GM18873 (cell line): ENCODE results near the gene GABRB1.
A peak's percentile ranks its signal among the peaks of the same experiment; 100 is the strongest.

Source experiments
- ATAC-seq: cut with Tn5 transposase; IDR thresholded peaks from one replicate; pipeline ENCODE4 v1.9.1; 2021; ENCODE audit warnings: mild to moderate bottlenecking, moderate library complexity, moderate number of reproducible peaks; ENCODE audit not compliant: unreplicated experiment, low FRiP score

Gene GABRB1

DNA sequence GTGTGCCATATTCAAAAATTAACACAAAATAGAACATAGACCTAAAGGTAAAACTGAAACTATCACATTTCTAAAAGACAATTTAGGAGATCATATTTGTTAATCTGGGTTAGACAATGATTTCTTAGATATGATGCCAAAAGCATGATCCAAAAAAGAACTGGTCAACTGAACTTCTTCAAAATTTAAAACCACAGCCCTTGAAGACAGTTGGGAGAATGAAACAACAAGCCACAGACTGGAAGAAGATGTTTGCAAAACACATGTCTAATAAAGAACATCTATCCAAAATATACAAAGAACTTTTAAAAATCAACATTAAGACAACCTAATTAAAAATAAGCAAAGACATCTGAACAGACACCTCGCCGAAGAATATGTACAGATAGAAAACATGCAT is 412.7 kb downstream of the GABRB1 start:
- ATAC-seq = no peak

DNA sequence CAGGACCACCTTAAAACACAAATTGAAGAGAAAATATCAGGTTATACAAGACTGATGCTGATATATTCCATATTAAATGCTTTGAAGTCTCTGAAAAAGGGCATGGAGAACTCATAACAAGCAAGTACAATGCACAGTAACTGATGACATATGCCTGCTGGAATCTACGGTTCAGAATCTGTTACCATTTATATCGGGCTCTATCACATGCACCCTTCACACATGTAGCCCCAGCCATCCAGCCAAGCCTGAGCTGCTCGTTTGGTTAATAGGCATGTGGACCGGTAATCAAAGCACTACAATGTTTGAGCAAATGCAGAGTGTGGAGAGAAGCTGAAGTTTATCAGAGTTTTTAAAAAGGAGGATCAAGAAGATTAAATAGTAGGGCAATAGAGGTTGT is 420.3 kb downstream of the GABRB1 start:
- no peak for ATAC-seq

DNA sequence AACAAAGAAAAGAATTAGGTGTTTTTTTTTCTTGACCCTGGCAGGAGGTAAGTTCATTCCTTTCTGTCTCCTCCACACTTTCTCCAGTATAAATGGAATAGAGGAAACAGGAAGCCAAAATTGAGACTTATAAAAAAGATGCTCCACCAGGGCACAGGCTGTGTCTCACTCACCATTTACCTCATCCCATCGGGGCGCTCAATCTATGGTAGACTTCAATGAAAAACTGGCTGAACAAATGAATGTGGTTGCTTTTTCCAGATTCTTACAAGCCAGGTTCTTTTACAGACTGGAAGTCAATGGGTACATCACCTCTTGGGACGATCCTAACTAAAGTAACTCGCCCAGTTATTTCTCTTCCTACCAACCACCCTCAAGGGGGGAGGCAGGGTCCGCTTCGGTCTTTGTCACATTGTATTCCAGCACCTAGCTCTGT is 431.4 kb downstream of the GABRB1 start:
- ATAC-seq = peak; percentile 19

DNA sequence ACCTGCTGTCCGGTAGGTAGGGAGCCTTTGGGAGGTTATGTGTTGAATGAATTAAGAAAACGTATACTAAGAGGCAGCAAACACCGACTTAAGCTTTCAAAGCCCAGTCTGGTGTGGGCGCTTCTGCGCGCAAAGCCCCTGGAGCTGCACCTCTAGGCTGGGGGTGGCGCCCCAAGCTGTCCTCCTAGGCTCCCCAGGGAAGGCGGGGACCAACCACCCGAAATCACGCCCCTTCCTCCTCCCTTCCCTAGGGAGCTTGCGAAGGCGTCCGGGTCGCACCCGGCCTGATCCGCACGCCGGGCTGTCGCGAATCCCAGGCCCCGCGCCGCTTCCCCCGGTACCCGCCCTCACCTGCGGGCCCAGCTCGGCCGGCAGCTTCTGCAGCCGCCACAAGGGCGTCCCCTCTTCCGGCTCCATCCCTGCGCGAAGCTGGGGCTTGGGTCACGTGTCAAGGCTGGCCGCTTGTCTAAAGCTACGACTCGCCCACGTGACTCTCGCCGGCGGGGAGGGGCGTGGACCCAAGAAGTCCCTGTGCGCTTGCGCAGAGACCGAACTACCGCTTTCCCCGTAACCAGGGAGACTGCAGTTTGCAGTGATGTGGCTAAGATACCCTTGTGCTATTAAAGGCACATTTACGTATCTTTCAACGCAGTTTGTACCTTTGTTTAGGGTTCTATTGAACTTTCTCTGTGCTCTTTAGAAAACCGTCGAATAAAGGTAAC is 432.0 kb downstream of the GABRB1 start, which contains the start of gene COMMD8:
Gene COMMD8 (minus strand): TSS at position 468 of the 722 bp plus-strand sequence. CDS start 51 bp downstream, at position 417.
- ATAC-seq = peak; percentile 91

DNA sequence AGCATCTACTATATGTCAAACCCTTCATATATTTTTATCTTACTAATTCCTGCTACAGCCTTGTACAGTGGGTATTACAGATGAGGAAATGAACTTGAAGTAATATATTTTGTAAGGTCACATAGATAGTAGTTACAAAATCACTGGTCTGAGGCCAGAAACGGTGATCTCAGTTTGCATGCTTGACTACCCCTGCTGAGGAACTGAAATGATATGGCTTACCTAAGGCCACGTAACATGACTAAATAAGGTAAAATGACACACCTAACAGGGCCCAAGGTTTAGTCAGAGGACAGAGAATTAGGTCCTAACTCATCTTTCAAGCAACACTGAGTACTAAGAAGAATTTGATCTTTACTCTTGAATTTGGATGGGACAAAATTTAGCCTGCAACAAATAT is 433.6 kb downstream of the GABRB1 start:
- ATAC-seq = no peak

DNA sequence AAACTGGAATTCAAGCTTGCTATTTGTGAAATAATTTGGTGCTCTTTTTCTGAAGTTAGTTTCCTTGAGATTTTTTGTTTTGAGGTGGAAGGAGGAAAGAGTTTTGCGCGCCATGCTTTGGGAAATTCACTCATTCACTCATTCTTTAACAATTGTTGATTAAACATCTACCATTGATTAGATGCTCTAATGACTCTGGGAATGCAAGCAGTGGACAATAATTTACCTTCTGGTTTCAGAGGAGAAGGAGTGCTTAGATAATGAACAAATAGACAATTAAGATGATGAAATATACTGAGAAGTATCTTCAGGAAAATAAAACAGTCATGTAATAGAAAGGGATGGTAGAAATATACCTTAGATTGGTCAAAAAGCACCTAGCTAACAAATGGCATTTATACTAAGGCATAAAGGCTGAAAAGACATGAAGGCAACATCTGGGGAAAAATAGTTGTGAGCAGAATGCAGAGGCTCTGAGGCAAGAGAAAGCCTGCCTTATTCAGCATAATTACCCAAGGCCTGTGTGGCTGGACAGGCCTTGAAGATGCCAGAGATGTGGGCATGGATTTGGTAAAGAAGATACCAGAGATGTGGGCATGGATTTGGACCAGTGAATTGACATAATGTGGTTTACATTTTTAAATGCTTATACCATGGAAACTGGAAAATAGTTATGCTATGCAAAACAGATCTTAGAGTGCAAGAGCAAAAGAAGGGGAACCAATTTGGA is 434.9 kb downstream of the GABRB1 start:
- no peak for ATAC-seq

DNA sequence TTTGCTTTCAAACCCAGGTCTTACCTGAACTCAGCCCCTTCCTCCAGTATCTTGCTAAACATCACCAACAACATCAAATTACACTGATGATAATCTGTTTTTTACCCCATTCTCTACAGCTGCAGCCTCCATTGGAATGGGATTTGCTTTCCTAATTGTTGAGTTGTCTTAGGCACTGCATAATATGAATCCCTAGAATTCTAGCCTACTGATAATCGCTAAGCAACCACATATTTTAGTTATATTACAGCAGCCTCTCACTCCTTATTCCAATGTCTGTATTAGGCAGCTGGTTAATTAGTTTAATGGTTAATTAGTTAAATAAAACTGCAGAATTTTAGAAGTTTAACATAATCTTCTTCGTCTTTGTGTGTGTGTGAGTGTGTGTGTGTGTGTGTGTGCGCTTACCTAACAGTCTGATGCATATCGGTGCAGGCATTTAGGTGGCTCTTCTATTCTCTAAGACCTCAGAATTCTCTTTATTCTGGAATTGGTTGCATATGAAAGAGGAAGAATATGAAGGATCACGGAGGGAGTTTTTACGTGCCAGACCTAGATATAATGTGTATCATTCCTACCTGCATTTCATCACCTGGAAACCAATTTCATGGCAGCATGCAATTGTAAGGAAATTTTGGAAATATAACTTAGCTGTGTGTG is 437.5 kb downstream of the GABRB1 start:
- no peak for ATAC-seq

DNA sequence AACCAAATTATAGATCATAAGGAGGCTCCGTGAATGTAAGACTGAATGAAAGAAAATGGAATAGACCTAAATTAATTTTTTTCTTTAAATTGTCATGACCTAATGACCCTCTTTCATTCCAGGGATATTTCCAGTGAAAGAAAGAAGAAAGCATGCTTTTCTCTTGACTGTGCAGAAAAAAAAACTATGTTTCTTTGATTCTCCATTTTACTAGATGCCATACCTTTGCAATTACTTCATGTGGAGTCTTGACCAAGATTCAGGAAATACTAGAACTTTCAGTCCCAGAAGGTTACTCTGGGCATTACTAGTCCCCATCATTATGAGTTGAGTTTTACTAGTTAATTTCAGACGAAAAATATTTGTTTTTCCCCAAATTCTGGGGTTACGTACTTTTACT is 438.6 kb downstream of the GABRB1 start:
- ATAC-seq = no peak

DNA sequence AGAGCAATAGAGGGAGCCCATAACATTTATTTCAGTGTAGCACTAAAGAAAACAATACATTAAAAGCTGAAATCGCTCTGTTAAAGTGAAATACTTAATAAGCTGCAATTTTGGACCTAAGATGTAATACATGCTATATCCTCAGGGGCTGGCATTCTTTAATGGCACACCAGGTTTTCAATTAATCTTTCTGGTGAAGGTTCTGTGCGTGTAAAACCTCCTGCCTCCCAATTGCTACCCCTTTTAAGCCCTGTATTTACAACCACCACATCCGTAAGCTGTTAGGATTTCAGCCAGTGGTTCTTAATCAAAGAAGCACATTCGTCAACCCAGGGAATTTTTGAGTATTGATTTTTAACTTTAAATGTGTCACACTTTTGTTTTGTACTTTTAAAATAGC is 439.7 kb downstream of the GABRB1 start:
- ATAC-seq = no peak

DNA sequence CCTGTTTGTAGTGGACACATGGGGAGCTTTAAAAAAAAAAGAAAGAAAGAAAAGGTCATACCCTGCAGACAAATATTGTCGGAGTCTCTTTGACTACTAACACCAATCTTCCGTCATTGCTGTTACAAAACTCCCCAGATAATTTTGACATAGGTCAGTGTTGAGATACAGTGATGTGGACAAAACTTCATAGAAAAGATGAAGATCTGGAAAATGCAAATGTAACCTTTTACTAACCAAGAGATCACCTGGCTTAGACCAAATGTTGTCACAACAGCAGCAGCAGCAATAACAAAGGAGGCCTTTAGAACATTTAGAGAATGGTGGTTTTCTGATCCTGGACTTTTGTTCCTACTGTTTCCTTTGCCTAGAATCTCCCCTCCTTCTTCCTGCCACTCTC is 440.2 kb downstream of the GABRB1 start:
- ATAC-seq = no peak

DNA sequence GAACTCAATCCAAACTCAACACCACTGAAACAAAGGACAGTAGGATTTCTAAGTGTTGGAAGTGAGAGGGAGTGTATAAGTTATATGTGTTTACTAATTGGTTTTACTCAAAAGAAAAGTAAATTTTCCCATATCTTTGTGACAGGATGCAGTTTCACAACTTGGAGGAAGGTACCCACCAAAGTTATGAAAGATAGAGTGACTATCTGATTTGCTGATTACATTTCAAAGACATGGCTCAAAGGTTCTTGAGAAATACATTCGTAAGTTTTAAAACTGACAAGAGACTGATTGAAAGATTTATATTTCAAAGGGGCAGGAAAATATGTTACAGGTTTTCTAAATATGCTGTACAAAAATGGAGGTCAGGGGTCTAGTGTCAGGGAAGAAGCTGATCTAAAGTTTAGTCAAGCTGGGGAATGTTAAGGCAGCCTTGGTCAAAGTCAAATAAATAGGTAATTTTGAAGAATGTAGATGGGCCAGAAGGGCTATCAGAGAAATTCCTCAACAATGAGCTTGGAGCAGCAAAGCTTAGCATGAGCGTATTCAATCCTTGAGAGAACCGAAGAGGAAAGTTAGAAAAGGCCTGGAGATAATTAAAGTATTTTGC is 441.9 kb downstream of the GABRB1 start:
- ATAC-seq = no peak

DNA sequence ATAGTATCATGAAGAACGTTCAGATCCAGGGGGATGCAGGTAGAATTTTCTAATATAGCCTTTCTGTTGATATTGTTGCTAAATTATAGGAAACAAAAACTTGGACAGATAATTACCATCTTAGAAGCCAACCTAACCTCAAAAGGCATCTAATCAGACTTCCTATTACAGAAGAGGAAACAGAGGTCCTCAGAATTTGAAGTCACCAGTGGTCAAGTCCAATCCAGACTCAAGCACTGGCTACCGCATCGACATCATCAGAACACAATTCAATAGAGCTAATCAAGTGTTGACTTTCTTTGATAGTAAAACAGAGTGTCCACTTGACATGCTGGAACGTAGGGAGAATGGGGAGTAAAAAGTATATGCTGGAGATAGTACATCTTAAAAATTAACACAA is 443.4 kb downstream of the GABRB1 start:
- no peak for ATAC-seq

DNA sequence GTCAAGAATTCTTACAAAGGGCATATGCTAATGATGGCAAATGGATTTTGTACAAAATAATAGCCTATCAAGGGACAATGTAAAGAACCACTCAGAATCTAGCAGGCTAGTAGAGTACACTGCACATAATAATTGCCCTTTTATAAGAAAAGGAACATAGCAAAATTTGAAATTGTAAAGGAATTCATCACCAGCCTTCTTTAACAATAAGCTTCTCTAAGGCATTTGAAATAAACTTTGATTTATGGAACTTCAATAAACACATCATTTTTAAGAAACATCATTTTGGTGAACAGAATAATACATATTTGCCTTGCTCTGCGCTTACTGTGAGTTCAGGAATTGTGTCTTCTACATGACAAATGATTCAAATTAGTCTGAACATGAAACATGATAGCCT is 444.0 kb downstream of the GABRB1 start:
- ATAC-seq = no peak
